Measurements from ENCODE around the gene GTPBP8. TPM values are rescaled to one million over a fixed set of nuclear protein-coding genes. Genes with fewer than 3 reads are reported as not detected.

Gene GTPBP8
- total and polyA plus RNA-seq, 3 donors from 2014 or later = 37.7 to 50.7 (median 39.3) TPM

- Histone ChIP-seq H3K27me3 (no peaks in the 10 kb centered on the region), H3K9me3 (no peaks in the 10 kb centered on the region), H3K4me3 (no peak overlapping the region), H3K4me1 (no peaks in the 10 kb centered on the region), H3K36me3 (ENCODE audit: low read depth, missing control alignments) (no peaks in the 10 kb centered on the region), H3K27ac (no peak overlapping the region)
- no peak for DNase-seq
- intact Hi-C loops (cut with DNase I; ENCODE audit: low total_unique reads) = no loop called here
- no peak for TF ChIP-seq POLR2A (IDR thresholded peaks at IDR 0.05)
- TF ChIP-seq, protein P1, sequence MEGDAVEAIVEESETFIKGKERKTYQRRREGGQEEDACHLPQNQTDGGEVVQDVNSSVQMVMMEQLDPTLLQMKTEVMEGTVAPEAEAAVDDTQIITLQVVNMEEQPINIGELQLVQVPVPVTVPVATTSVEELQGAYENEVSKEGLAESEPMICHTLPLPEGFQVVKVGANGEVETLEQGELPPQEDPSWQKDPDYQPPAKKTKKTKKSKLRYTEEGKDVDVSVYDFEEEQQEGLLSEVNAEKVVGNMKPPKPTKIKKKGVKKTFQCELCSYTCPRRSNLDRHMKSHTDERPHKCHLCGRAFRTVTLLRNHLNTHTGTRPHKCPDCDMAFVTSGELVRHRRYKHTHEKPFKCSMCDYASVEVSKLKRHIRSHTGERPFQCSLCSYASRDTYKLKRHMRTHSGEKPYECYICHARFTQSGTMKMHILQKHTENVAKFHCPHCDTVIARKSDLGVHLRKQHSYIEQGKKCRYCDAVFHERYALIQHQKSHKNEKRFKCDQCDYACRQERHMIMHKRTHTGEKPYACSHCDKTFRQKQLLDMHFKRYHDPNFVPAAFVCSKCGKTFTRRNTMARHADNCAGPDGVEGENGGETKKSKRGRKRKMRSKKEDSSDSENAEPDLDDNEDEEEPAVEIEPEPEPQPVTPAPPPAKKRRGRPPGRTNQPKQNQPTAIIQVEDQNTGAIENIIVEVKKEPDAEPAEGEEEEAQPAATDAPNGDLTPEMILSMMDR (IDR thresholded peaks at IDR 0.05) = no peak
- 92 to 98% methylated on average over 2 of the region's 2 CpGs for WGBS, 2 donors
Observed at GRCh38 chr3:112984485-112984884, 6.3 kb upstream of the GTPBP8 start.

DNA sequence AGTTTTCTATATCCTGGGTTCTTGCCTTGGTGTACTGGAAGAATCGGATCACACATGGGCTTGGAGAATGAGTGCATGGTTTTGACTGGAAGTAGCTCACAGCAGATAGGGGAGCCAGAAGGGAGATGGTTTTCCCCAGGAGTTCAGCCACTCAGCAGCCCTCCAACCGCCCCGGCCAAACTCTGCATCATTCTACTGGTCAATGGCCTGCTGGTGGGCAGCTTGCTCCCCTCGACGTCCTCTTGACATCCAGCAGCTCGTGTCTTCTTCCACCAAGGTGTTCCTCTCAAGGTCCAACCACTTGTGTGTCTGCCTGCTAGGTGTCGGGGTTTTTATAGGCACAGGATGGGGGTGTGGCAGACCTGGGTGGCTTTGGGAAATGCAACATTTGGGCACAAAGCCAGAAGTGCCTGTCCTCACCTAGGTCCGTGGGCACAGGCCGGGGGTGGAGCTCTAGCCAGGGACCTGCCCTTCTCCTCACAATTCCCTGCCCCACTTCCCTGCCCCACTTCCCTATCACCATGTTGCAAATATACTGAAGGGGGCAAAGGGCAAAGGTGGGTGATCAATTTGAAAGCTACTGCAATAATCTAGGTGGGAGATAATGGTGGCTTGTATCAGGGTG, 3.0 kb upstream of the GTPBP8 start:
- no peak for DNase-seq
- Histone ChIP-seq H3K9me3 (no peaks in the 10 kb centered on the region), H3K4me1 (peaks cover 3% of the 10 kb centered on the region), H3K36me3 (ENCODE audit: low read depth, missing control alignments) (no peaks in the 10 kb centered on the region), H3K27ac (no peak overlapping the region), H3K4me3 (no peak overlapping the region), H3K27me3 (no peaks in the 10 kb centered on the region)
- intact Hi-C loops (cut with DNase I; ENCODE audit: low total_unique reads) = no loop called here
- 86 to 94% methylated on average over 9 of the region's 9 CpGs for WGBS, 2 donors
- TF ChIP-seq, protein P1 (IDR thresholded peaks at IDR 0.05) = no peak
- no peak for TF ChIP-seq POLR2A (IDR thresholded peaks at IDR 0.05)

GRCh38 chr3:112995800-112996199, 5.0 kb downstream of the GTPBP8 start:
- no peak for DNase-seq
- intact Hi-C loops (cut with DNase I; ENCODE audit: low total_unique reads) = no loop called here

DNA sequence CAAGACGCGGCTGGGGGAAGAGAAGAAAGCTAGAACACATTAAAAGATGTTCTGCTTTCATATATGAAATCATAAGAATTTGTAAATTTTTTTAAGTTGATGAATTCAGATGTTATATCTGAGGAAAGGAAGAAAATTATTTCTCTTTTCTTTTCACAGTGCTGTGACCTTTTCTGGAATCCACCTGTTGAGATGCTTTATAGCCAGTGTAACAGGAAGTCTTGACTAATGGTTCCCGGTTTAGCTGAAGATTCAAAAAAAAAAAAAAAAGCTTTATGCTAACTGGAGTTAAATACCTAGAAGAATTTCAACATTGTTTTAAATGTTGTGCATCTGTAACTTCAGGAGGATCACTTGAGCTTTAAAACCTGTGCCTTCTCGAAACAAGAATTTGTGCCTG, 9.9 kb downstream of the GTPBP8 start:
- no peaks in the 10 kb centered on the region for H3K4me1 ChIP-seq
- no peaks in the 10 kb centered on the region for H3K27me3 ChIP-seq
- intact Hi-C loops (cut with DNase I; ENCODE audit: low total_unique reads) = no loop called here
- H3K9me3 ChIP-seq = no peaks in the 10 kb centered on the region
- 79 to 81% methylated on average over 4 of the region's 4 CpGs for WGBS, 2 donors
- H3K36me3 ChIP-seq (ENCODE audit: low read depth, missing control alignments) = no peaks in the 10 kb centered on the region
- no peak overlapping the region for H3K4me3 ChIP-seq
- no peak for DNase-seq
- TF ChIP-seq, protein P1 (IDR thresholded peaks at IDR 0.05) = no peak
- TF ChIP-seq POLR2A (IDR thresholded peaks at IDR 0.05) = no peak
- H3K27ac ChIP-seq = no peak overlapping the region

More at GRCh38 chr3:112995800-112996199, 5.0 kb downstream of the GTPBP8 start:
- Histone ChIP-seq H3K4me1 (peaks cover 3% of the 10 kb centered on the region), H3K36me3 (ENCODE audit: low read depth, missing control alignments) (no peaks in the 10 kb centered on the region), H3K27ac (no peak overlapping the region), H3K4me3 (no peak overlapping the region), H3K27me3 (no peaks in the 10 kb centered on the region), H3K9me3 (no peaks in the 10 kb centered on the region)
- TF ChIP-seq, protein P1 (IDR thresholded peaks at IDR 0.05) = no peak
- TF ChIP-seq POLR2A (IDR thresholded peaks at IDR 0.05) = no peak
- 90 to 99% methylated on average over 4 of the region's 4 CpGs for WGBS, 2 donors

DNA sequence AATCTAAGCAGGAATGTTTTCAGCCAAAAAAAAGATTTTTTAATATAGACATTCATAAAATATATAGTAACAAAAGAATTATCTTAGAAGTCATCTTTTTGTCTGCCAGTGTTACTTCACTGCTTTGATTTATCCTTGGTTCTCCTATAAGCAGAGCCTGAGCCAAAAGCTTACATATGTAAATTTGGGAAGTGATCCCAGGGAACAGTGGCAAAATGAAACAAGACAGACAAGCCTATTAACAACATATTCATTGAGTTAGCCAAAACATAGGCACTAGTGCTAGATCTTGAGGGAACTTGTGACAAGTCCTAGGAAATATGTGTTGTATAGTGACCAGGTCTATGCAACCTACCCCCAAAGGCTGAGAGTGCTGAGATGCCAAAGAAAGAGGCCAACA, 11.3 kb downstream of the GTPBP8 start:
- DNase-seq = no peak
- no peaks in the 10 kb centered on the region for H3K36me3 ChIP-seq (ENCODE audit: low read depth, missing control alignments)
- H3K4me1 ChIP-seq = no peaks in the 10 kb centered on the region

More for the DNA sequence above, 11.3 kb downstream of the GTPBP8 start:
- no peak overlapping the region for H3K27ac ChIP-seq
- intact Hi-C loops (cut with DNase I; ENCODE audit: low total_unique reads) = no loop called here
- H3K4me3 ChIP-seq = no peak overlapping the region
- TF ChIP-seq, protein P1 (IDR thresholded peaks at IDR 0.05) = no peak
- no peak for TF ChIP-seq POLR2A (IDR thresholded peaks at IDR 0.05)
- H3K9me3 ChIP-seq = no peaks in the 10 kb centered on the region
- no peaks in the 10 kb centered on the region for H3K27me3 ChIP-seq
